Amygdala (tissue), 56 donors: ENCODE results near the gene FAM13A.
"Not testable (repeated sequence)": the region's sequence is repeated elsewhere in the genome, so short reads cannot be mapped to it uniquely, and the experiment has no call there.

Source experiments
- DNase-seq, 56 donors: peaks; one replicate each; lab custom pipeline; 2025; lab: John Stamatoyannopoulos, UW

The FAM13A gene

DNA sequence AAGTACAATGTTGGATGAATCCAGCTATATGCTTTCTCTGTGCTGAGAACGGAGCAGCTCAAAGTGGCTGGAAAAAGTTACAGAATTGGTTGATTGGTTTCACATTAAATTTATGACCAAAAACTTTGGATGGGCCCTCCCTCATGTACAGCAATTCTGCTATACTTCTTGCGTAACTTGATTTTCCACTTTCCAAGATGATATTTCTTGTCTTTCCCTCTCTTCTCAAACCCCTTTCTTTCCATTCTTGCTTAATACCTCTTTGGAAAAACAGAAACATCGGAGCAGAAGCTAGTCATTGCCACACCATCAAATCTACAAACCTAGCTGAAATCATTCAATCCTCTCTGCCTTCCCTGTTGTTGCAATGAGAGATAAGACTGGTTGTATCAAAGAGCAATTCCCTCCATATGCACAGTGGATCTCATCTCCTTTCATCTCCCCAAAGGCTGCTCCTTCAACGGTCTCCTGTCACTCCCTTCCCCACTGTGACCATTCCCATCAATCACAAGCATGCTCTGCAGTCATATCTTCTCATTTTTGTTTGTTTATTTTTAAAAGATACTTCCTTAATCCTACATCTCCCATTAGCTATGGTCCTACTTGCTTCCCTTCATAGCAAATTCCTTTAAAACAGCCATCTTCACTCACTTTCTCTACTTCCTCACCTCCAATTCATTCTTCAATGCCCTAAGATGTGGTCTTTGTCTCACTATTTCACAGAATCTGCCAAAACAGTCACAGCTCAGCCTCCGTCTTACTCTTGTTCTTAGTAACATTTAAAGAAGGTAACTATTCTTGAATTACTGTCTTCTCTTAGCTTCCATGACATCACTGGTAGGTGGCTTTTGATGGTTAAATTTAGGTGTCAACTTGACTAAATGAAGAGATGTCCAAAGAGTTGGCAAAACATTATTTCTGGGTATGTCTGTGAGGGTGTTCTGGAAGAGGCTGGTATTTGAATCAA is 145.5 kb downstream of the FAM13A start:
- no peak for DNase-seq

DNA sequence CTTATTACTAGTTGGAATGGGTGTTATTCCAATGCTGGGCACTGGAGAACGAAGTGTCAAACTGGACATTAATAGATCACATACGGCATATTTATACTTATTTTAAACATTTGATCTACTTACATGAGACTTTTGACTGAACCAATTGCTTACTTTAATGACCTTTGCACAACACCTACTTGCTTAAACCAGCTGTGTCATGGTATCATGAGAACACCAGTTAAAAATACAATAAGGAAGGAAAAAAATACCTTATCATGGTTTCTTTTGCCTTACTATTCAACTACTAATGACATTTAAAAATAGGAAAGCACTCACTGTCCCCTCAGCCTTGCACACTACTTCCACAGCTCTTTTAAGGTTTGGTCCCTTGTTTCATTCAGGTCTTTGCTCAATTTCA is 146.9 kb downstream of the FAM13A start:
- DNase-seq: no peak

DNA sequence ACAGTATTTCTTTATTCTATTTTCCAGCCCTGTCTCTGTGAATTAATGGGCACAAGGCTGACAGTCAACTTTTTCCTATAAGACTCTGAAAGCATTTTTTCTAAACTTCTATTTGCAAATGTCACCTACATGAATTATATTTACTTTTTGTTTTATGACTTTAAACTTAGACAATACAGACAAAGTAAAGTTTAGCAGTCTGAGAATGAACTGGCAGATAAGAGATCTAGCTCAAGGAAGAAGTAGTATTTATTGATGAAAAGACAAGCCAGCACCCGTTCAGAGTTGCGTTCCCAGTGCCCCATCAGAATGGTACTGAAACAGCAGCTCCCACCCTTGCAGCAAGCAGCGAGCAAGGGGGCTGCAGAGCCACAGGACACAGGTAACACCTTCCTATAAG is 148.5 kb downstream of the FAM13A start:
- no peak for DNase-seq

DNA sequence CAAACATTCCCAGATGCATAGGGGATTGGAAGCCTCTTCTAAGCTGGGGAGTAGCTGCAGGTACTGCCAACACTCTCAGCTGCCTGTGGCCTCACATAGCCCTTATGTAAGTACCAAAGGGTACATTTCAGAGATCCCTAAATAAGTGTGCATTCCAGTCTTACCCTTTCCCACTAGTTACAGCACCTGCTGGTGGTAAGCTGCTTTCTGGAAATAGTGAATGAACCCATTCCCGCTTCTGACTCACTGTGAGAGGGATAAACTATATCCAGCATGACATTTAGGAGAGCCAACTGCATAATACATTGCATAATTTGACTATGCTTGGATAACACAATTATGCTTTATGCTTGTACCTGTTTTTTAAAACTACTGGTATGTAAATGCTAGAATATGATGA is 149.0 kb downstream of the FAM13A start:
- DNase-seq: no peak

DNA sequence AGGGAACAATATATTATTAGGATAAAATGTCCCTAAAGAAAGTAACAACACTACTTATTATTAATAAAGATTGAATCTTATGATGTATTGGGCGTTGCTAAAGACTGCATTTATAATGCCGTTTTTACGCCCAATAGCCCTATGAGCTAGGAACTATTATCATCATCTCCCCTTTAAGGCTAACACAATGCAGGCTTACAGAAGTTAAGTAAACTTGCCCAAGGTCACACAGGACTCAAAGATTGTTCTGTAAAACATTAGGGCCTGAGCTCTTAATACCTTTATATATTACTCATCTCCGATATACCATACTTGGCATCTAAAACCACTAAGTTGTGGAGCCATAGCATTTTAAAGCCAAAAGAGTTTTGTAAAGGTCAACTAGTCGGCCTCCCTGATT is 149.5 kb downstream of the FAM13A start:
- no peak for DNase-seq

DNA sequence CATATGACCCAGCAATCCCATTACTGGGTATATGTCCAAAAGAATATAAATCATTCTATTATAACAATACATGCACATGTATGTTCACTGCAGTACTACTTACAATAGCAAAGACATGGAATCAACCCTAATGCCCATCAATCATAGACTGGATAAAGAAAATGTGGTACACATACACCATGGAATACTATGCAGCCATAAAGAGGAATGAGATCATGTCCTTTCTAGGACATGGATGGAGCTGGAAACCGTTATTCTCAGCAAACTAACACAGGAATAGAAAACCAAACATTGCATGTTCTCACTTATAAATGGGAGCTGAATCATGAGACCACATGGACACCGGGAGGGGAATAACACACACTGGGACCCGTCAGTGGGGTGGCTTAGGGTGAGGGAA is 152.7 kb downstream of the FAM13A start:
- not testable (repeated sequence) for DNase-seq

DNA sequence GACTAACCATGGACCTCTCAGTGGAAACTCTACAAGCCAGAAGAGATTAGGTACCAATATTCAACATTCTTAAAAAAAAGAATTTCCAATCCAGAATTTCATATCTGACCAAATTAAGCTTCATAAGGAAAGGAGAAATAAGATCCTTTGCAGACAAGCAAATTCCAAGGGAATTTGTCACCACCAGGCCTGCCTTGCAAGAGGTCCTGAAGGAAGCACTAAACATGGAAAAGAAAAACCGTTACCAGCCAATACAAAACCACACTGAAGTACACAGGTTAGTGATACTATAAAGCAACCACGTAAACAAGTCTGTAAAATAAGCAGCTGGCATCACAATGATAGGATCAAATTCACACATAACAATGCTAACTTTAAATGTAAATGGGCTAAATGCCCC is 156.6 kb downstream of the FAM13A start:
- DNase-seq: no peak

GRCh38 chr4:88897752-88898151 is 159.2 kb downstream of the FAM13A start:
- no peak for DNase-seq

DNA sequence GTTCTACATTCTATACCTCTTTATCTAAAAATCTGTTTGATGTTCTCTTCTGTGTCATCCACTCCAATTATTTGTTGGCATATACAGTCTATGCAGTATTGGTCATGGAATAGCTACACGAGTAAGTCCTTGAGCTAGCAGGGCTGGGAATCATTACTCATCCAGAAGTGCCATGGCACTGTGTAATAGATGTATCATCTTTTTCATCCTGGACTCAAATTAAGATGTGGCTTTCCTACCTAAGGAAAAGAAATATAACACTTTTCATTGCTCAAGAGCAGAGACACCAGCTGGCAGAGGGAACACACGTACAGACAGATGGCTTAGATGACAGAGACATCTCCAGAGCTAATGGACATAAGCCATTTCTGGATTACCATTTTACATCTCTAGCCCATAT is 159.8 kb downstream of the FAM13A start:
- no peak for DNase-seq

GRCh38 chr4:88893961-88894360 is 163.0 kb downstream of the FAM13A start:
- no peak for DNase-seq

- no peak for DNase-seq
Observed at GRCh38 chr4:88892646-88893045, 164.3 kb downstream of the FAM13A start.

DNA sequence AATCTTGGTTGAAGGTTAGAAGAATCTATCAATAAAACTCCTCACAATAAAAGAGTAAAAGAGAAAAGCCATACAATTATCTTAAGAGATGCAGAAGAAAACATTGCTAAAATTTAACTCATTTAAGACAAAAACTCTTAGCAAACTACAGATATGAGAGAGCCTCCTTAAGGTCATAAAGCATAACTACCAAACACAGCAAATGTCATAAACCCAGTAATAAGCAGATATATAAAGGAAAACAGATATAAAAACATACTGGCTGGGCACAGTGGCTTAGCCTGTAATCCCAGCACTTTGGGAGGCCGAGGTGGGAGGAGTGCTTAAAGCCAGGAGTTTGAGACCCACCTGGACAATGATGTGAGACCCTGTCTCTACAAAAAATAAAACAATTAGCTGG is 165.3 kb downstream of the FAM13A start:
- DNase-seq: no peak

DNA sequence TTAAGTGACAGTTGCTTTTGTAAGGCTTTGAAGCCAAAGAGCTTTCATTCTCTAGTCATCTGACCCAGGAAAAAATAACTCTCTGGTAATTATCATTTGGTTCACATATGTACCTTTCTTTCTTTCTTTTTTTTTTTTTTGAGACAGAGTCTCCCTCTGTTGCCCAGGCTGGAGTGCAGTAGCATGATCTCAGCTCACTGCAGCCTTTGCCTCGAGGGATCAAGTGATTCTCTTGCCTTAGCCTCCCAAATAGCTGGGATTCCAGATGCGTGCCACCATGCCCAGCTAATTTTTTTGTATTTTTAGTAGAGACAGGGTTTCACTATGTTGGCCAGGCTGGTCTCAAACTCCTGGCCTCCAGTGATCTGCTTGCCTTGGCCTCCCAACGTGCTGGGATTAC is 169.6 kb downstream of the FAM13A start:
- DNase-seq: not testable (repeated sequence)

GRCh38 chr4:88881227-88881569 is 175.8 kb downstream of the FAM13A start:
- no peak for DNase-seq

DNA sequence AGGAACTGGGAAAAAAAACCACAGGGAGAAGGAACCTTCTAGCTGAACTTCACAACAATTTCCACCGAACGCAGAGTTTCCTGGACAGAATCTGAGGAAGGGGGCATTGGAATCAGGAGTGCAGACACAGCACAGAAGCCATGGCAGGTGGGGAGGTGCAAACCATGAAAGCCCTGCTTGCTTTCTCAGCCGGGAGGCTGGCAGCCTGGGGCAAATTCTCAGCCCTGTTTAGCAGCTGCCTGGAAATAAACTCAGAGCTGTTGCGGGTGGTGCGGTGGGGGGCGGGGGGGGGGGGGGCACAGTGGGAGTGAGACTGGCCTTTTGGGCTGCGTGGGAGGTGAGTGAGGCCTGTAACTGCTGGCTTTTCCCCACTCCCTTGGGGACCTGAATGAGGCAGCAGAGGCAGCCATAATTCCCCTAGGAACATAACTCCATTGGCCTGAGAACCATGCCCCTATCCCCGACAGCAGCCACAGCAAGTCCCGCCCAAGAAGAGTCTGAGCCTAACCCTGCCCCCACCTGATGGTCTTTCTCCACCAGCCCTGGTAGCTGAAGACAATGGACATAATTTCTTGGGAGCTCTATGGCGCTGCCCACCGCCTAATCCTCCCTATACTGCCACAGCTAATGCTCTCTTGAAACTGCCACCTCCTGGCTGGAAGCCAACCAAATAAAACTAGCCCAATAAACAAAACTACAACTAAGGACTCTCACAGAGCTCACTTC is 176.3 kb downstream of the FAM13A start:
- no peak for DNase-seq

GRCh38 chr4:88879991-88880390 is 177.0 kb downstream of the FAM13A start:
- DNase-seq: no peak

DNA sequence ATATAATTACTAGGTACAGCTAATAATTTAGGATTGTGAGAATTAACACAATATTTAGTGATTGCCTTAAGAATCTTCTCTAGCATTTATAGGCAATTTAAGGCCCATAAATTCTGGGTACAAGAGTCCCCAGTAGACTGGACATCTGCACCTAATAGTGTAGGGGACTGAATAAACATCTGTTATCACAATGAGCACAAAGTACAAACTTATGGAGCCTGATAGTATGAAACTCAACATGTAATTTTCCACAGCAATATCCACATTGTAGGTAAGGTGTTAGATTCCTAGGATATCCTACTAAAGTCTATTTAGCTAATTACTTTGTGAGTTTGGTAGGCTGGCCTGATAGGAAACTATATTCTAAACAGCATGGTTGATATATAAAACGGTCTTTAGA is 178.3 kb downstream of the FAM13A start:
- DNase-seq: no peak

- DNase-seq: no peak
Observed at GRCh38 chr4:88870428-88870827, 186.6 kb downstream of the FAM13A start.

DNA sequence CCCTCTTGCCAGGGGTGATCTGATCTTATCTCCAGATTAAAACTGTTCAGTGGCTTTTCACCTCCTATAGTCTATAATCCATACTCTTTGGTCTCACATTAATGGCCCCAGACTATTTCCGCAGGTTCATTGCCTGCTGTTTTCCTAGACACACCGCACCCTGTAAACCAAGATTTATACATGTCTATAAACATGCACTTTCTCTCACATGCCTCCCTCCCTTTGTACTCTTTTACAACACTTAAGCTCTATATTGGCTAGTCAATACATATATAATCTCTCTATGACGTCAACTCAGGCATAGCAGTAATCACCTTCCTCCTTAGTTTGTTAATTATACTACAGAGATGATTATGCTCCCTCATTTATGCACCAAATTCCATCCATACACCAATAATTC is 188.5 kb downstream of the FAM13A start:
- no peak for DNase-seq

DNA sequence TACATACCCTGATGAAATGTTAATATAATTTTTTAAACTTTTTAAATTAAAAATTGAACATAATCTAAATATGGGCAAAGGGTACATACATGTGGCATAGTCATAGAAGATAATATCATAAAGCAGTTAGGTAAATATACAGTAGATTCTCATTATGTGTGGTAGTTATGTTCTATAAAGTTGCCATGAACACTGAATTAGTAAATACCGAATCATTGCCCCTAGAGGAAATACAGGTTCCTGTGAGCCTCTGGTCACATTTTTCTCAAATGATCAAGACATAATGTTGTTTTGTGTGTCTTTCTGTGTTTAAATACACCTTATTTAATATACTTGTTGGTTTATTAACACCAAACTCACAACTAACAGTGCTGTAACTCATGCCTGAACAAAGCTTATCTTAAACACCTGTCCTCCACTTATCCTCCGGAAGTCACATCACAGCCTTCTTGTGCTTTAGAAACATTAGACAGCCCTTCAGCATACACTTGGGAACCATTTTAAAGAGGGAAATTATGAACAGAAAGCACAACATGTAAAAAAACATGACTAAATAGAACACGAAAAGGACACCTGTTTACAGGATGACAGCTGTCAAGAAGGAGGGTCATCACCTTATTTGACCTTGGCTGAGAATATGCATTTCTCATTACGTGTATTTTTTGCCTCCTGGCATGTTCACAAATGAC is 190.0 kb downstream of the FAM13A start:
- no peak for DNase-seq

GRCh38 chr4:88865466-88865865 is 191.5 kb downstream of the FAM13A start:
- DNase-seq: no peak
